Activated T-cell treated with anti-CD3 and anti-CD28 coated beads, Interleukin-2, amount 50 U/mL, for 4 hours (primary cell): ENCODE measurements around the gene SIGLEC12. TPM values are rescaled to one million over a fixed set of nuclear protein-coding genes. Genes with fewer than 3 reads are reported as not detected.
"Not testable (repeated sequence)": the region's sequence is repeated elsewhere in the genome, so short reads cannot be mapped to it uniquely, and the experiment has no call there.

Experiments
- ATAC-seq, 2 donors: fragments of 200-7000 bp; cut with Tn5 transposase; one replicate each; pipeline ENCODE4 v1.10.0; 2021
- DNase-seq: peaks from one replicate; pipeline ENCODE4 v3.0.0-alpha.2; 2020
- H3K27me3 Mint-ChIP-seq: one replicate; pipeline ENCODE4 v1.8.0; 2021; ENCODE audit warnings: low read depth, mixed read lengths
- H3K36me3 Mint-ChIP-seq: one replicate; pipeline ENCODE4 v1.8.0; 2022; ENCODE audit warnings: mixed read lengths; ENCODE audit not compliant: insufficient read depth
- H3K4me1 Mint-ChIP-seq: one replicate; pipeline ENCODE4 v1.8.0; 2021; ENCODE audit warnings: low read depth, mixed read lengths
- H3K4me3 Mint-ChIP-seq: one replicate; pipeline ENCODE4 v1.8.0; 2021; ENCODE audit warnings: mild to moderate bottlenecking, moderate library complexity, mixed read lengths
- H3K9me3 Mint-ChIP-seq: one replicate; pipeline ENCODE4 v1.8.0; 2021; ENCODE audit warnings: mixed read lengths
- total RNA-seq, 3 donors: library from RNA; stranded (reverse); gene quantifications; one replicate each; pipeline ENCODE4 v1.2.1, GENCODE V29; 2021

SIGLEC12 gene
- total RNA-seq, 3 donors from 2014 or later: 0.51 to 1.3 TPM; not detected in 1

GRCh38 chr19:51508059-51508733 is 6.6 kb upstream of the SIGLEC12 start:
- Mint-ChIP-seq H3K4me3 (no peak overlapping the region), H3K9me3 (peaks cover 8% of the 10 kb centered on the region)
- ATAC-seq: no peak

DNA sequence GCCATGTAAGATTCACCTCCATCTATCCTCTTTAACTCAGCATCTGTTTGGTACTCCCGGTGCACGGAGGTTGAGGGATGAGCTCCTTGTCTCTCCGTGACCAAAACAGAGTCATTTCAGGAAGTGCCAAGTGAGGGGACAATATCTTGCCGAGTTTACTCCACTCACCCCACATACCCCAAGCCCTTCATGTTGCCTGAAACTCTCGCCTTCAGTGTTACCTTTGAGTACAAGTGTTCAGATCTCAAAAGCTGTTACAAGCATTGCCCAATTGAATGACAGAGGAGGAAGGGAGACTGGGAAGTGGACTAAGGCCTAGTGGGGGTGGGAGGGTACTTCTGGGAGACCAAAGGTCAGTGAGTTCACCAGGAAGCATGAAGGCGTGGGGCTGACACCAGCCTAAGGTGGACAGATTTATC is 6.0 kb upstream of the SIGLEC12 start:
- Mint-ChIP-seq H3K4me3 (no peak overlapping the region), H3K36me3 (no peaks in the 10 kb centered on the region), H3K27me3 (peaks cover 9% of the 10 kb centered on the region), H3K4me1 (no peaks in the 10 kb centered on the region), H3K9me3 (peaks cover 8% of the 10 kb centered on the region)
- DNase-seq: no peak
- ATAC-seq: no peak

More at GRCh38 chr19:51508059-51508733, 6.6 kb upstream of the SIGLEC12 start:
- Mint-ChIP-seq H3K4me1 (no peaks in the 10 kb centered on the region), H3K36me3 (no peaks in the 10 kb centered on the region), H3K27me3 (peaks cover 14% of the 10 kb centered on the region)
- DNase-seq: no peak

- peaks cover 8% of the 10 kb centered on the region for H3K9me3 Mint-ChIP-seq
- no peaks in the 10 kb centered on the region for H3K4me1 Mint-ChIP-seq
- peaks cover 10% of the 10 kb centered on the region for H3K27me3 Mint-ChIP-seq
- H3K4me3 Mint-ChIP-seq: no peak overlapping the region
- DNase-seq (no peak), ATAC-seq (no peak)
- no peaks in the 10 kb centered on the region for H3K36me3 Mint-ChIP-seq
Measured at GRCh38 chr19:51507192-51507591, 5.6 kb upstream of the SIGLEC12 start.

GRCh38 chr19:51505904-51506303 is 4.3 kb upstream of the SIGLEC12 start:
- Mint-ChIP-seq H3K36me3 (no peaks in the 10 kb centered on the region), H3K9me3 (peaks cover 8% of the 10 kb centered on the region), H3K4me1 (peaks cover 9% of the 10 kb centered on the region), H3K4me3 (no peak overlapping the region), H3K27me3 (peaks cover 13% of the 10 kb centered on the region)
- DNase-seq (no peak), ATAC-seq (no peak)

DNA sequence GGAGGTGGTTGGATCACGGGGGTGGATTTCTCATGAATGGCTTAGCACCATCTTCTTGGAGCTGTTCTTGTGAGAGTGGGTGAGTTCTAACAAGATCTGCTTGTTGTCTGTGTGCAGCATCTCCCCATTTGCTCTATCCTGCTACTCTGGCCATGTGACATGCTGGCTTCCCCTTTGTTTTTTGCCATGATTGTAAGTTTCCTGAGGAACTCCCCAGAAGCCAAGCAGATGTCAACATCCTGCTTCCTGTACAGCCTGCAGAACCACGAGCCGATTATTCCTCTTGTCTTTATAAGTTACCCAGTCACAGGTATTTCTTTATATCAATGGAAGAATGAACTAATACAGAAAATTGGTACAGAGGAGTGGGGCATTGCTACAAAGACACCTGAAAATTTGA is 2.3 kb upstream of the SIGLEC12 start:
- H3K4me1 Mint-ChIP-seq: peaks cover 9% of the 10 kb centered on the region
- no peak for ATAC-seq
- no peaks in the 10 kb centered on the region for H3K36me3 Mint-ChIP-seq
- DNase-seq: no peak
- H3K9me3 Mint-ChIP-seq: peaks cover 8% of the 10 kb centered on the region
- H3K4me3 Mint-ChIP-seq: no peak overlapping the region
- peaks cover 8% of the 10 kb centered on the region for H3K27me3 Mint-ChIP-seq

- ATAC-seq: no peak
- Mint-ChIP-seq H3K27me3 (peaks cover 6% of the 10 kb centered on the region), H3K9me3 (peaks cover 8% of the 10 kb centered on the region), H3K36me3 (no peaks in the 10 kb centered on the region), H3K4me1 (peaks cover 10% of the 10 kb centered on the region), H3K4me3 (no peak overlapping the region)
- no peak for DNase-seq
Measured at GRCh38 chr19:51503286-51503817, 1.8 kb upstream of the SIGLEC12 start.

DNA sequence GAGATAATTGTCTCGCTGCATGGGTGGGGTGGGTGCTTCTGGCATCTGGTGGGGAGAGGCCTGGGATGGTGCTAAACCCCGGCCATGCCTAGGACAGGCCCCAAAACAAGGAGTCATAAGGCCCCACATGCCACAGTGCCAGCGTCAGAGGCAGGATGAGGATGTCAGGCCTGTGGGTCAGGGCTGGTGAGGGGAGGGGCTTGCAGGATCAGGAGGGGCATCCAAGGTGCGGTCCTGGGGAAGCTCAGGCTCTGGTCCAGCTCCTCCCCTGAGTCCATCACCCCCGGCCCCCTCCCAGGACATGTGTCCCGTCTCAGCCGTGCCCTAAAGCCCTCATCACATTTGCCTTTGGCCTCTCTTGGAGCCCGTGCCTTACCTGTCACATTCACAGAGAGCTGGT is 669 bp downstream of the SIGLEC12 start:
- H3K4me3 Mint-ChIP-seq, ATAC-seq: not testable (repeated sequence)

GRCh38 chr19:51497666-51498065 is 3.9 kb downstream of the SIGLEC12 start:
- DNase-seq (no peak), ATAC-seq (no peak)
- Mint-ChIP-seq H3K4me3 (no peak overlapping the region), H3K36me3 (no peaks in the 10 kb centered on the region), H3K9me3 (no peaks in the 10 kb centered on the region), H3K4me1 (peaks cover 10% of the 10 kb centered on the region), H3K27me3 (peaks cover 12% of the 10 kb centered on the region)

More for the DNA sequence above, 669 bp downstream of the SIGLEC12 start:
- not testable (repeated sequence) for H3K36me3 Mint-ChIP-seq, DNase-seq, H3K27me3 Mint-ChIP-seq, H3K9me3 Mint-ChIP-seq
- H3K4me1 Mint-ChIP-seq: peaks cover 10% of the 10 kb centered on the region

DNA sequence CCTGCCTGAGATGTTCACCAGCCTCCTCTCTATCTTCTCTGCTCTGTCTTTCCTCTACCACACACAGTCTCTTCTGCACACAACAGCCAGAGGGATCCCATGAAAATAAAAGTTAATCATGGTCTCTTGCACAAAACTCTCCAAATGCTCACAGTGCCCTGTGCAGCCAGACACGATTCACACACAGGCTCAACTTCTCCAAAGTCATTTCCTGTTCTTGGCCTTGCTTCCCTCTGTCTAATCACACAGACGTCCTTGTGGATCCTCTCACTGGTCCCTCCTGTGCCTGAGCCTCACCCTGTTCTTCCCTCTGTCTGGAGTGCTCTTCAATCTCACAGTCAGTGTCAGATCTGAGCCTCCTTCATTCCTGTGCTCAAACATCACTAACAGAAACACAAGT is 7.8 kb downstream of the SIGLEC12 start:
- Mint-ChIP-seq H3K36me3 (no peaks in the 10 kb centered on the region), H3K4me1 (peaks cover 10% of the 10 kb centered on the region), H3K27me3 (peaks cover 11% of the 10 kb centered on the region), H3K9me3 (no peaks in the 10 kb centered on the region), H3K4me3 (no peak overlapping the region)
- no peak for DNase-seq
- no peak for ATAC-seq

DNA sequence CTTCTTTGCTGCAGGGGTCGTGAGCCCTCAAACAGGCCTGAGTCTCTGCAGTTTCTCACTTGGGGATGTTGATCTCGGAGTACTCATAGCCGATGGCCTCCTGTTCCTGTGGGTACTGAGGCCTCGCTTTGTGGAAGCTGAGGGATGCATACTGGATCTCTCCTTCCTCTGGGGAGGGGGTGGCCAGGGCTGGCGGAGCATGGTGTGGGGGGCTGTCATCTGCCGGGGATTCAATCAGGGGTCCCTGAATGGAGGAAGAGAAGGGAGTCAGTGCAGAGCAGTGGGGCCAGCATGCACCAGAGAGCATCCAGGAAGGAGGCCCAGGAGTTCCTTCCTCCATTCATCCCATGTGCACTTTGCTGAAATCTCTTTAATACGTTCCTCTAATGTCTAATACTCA is 10.0 kb downstream of the SIGLEC12 start:
- no peak for ATAC-seq
- Mint-ChIP-seq H3K9me3 (peaks cover 3% of the 10 kb centered on the region), H3K36me3 (no peaks in the 10 kb centered on the region), H3K4me3 (no peak overlapping the region), H3K4me1 (peaks cover 16% of the 10 kb centered on the region), H3K27me3 (peaks cover 9% of the 10 kb centered on the region)
- no peak for DNase-seq

DNA sequence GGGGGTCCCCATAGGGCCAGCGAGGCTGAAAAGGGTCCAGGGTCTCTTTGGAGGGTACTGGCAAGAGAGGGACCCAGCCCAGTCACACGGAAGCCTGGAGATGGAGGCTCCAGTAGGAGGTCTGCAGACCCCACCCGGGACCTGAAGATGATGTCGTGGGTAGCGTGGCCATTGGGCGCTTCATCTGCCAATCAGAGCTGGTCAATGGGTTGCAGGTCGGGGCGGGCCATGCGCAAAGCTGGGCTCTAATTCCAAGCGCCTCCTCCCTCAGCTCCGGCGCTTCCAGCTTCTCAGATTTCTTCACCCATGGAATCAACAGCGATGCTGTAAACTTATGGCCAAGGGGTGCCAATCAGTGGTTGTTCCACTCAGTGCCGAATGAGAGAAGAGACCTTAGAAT is 10.9 kb downstream of the SIGLEC12 start:
- ATAC-seq (no peak), DNase-seq (no peak)
- Mint-ChIP-seq H3K9me3 (peaks cover 7% of the 10 kb centered on the region), H3K4me3 (no peak overlapping the region), H3K36me3 (no peaks in the 10 kb centered on the region), H3K27me3 (peaks cover 10% of the 10 kb centered on the region), H3K4me1 (peaks cover 16% of the 10 kb centered on the region)

DNA sequence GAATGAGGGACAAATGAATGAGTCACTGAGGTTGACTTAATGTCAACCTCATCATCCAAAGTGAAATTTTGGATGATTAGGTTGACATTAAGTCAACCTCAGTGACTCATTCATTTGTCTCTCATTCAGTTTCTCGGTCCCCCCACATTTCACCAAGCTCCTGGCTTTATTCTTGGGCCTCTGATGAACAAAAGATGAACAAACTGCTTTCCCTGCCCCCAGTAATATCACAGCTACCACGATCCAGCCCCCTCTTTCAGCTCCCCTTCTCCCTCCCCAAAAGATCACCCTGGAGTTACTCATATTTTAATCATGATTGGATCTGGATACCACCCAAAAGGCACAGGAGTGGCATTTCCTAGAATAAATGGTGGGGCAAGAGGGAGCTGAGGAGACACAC is 12.5 kb downstream of the SIGLEC12 start:
- Mint-ChIP-seq H3K36me3 (no peaks in the 10 kb centered on the region), H3K4me1 (peaks cover 16% of the 10 kb centered on the region), H3K27me3 (peaks cover 18% of the 10 kb centered on the region), H3K9me3 (peaks cover 7% of the 10 kb centered on the region), H3K4me3 (peak overlapping the region; percentile 16)
- ATAC-seq (peak; percentile 89 to 91), DNase-seq (no peak)

DNA sequence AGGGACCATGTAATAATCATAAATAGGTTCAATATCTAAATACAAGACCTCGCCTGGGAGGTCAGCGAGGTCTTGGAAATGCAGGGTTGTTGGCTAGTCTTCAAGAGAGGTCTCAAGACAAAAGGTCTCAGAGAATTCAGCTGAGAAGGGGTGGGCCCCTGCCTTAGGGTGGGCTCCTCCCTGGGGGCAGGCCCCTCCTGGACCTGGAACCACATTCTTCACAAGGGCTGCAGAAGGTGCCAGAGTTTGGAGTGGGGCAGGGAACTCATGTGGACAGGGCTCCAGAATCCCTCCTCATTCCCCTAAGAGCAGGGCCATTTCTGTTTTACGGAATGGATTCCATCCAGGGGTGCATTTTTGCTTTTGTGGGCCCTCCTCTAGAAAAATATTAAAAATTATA is 13.1 kb downstream of the SIGLEC12 start:
- H3K9me3 Mint-ChIP-seq: peaks cover 7% of the 10 kb centered on the region
- H3K4me1 Mint-ChIP-seq: peaks cover 16% of the 10 kb centered on the region
- DNase-seq (no peak), ATAC-seq (no peak)
- H3K4me3 Mint-ChIP-seq: no peak overlapping the region
- no peaks in the 10 kb centered on the region for H3K36me3 Mint-ChIP-seq
- peaks cover 18% of the 10 kb centered on the region for H3K27me3 Mint-ChIP-seq

DNA sequence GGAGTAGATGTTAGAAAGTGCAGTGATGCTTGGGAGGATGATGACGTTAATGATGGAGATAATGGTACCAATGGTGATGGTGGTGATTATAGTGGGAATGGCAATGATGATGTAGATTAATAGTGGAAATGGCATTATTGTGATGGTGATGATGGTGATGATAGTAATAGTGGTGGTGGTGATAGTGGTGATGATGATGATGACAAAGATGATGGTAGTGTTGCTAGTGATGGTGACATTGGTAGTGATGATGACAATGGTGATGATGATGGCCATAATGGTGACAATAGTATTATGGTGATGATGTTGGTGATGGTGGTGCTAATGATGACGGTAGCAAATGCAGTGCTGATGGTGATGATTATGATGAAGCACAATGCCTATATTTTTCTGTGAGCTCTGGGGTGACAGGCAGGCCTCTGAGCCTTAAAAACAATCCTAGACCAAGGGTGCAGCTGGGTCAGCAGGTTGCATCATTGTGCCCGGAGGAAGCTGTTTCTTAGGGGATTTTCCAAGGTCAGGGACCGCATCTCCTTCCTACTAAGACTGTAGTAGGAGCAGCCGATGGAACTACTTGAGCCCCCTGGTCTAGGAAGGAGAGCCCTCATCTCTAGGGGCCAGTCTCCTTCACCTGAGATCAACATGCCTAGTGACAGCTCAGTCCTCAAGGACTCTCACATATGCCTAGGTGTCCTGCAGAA is 15.5 kb downstream of the SIGLEC12 start:
- Mint-ChIP-seq H3K4me3 (no peak overlapping the region), H3K27me3 (peaks cover 20% of the 10 kb centered on the region), H3K36me3 (no peaks in the 10 kb centered on the region), H3K9me3 (peaks cover 7% of the 10 kb centered on the region), H3K4me1 (peaks cover 16% of the 10 kb centered on the region)
- no peak for ATAC-seq
- no peak for DNase-seq

GRCh38 chr19:51480590-51480989 is 21.0 kb downstream of the SIGLEC12 start:
- H3K36me3 Mint-ChIP-seq: no peaks in the 10 kb centered on the region
- H3K27me3 Mint-ChIP-seq: peaks cover 21% of the 10 kb centered on the region
- DNase-seq: no peak
- H3K4me1 Mint-ChIP-seq: peaks cover 18% of the 10 kb centered on the region
- H3K4me3 Mint-ChIP-seq: no peak overlapping the region
- peaks cover 3% of the 10 kb centered on the region for H3K9me3 Mint-ChIP-seq
- ATAC-seq: no peak
